Stomach (tissue), 9 donors: ENCODE results near the gene MAGI2. TPM values are rescaled to one million over a fixed set of nuclear protein-coding genes. Genes with fewer than 3 reads are reported as not detected.
"Not testable (repeated sequence)": the region's sequence is repeated elsewhere in the genome, so short reads cannot be mapped to it uniquely, and the experiment has no call there.

ENCODE experiments used
- DNase-seq, 2 donors: peaks; one replicate each; pipeline versions ENCODE4 v3.0.0 to v3.0.0-alpha.2; 2013 to 2019
- H3K27ac ChIP-seq, 5 donors: fragments of 200-600 bp in 4 of 5; sonication (generic) in 4 of 5; one replicate each; pipeline ENCODE4 v1.5.1; 2013 to 2019; ENCODE audit warnings: mild to moderate bottlenecking in 1 of 5, moderate library complexity in 1 of 5
- H3K27me3 ChIP-seq, 3 donors: fragments of 200-600 bp; sonication (generic); one replicate each; pipeline ENCODE4 v1.5.1; 2017 to 2019; ENCODE audit warnings: mixed run types in 1 of 3
- H3K36me3 ChIP-seq, 4 donors: fragments of 200-600 bp; sonication (generic); 1 replicate in 3 of 4; 2 replicates in 1 of 4; pipeline ENCODE4 v1.5.1; 2016 to 2019
- H3K4me1 ChIP-seq, 4 donors: fragments of 200-600 bp; sonication (generic); one replicate each; pipeline ENCODE4 v1.5.1; 2016 to 2019
- H3K4me3 ChIP-seq, 4 donors: fragments of 200-600 bp; sonication (generic) in 3 of 4; one replicate each; pipeline ENCODE4 v1.5.1; 2016 to 2019; ENCODE audit warnings: mild to moderate bottlenecking in 1 of 4
- H3K9me3 ChIP-seq, 4 donors: fragments of 200-600 bp; sonication (generic); one replicate each; pipeline ENCODE4 v1.5.1; 2016 to 2019
- EP300 ChIP-seq: sonication (generic); formaldehyde crosslinking; IDR thresholded peaks from one replicate; pipeline ENCODE4 v1.6.1; 2017; ENCODE audit warnings: antibody characterized with exemption
- POLR2A ChIP-seq, 4 donors: fragments of 450-650 bp; IDR thresholded peaks; one replicate each; pipeline ENCODE4 v1.6.1; 2016; ENCODE audit warnings: antibody characterized with exemption in 4 of 4, control low read depth in 2 of 4, mild to moderate bottlenecking in 1 of 4, moderate library complexity in 1 of 4
- POLR2AphosphoS5 ChIP-seq, 3 donors: sonication (generic); formaldehyde crosslinking; IDR thresholded peaks; one replicate each; pipeline ENCODE4 v1.6.1; 2016; ENCODE audit warnings: antibody characterized with exemption in 3 of 3
- WGBS, 5 donors: extraction: QIAGEN DNeasy Blood & Tissue Kit in 3 of 5; methylation state at CpG; one replicate each; pipeline versions ENCODE4 v1.1.5 to v1.1.7; 2013 to 2018; 5-methylcytosine and 5-hydroxymethylcytosine counted together
- intact Hi-C: fragments of 100-400 bp; cut with DNase I; formaldehyde crosslinking; loops from one replicate; pipeline ENCODE4 v1.15.1; 2023; ENCODE audit warnings: low total_unique reads
- polyA plus RNA-seq, 3 donors: library from polyadenylated mRNA; stranded (reverse); fragments of 200-250 nt; gene quantifications; one replicate each; pipeline ENCODE4 v1.2.3, GENCODE V29; 2013
- total RNA-seq, 5 donors: library from RNA; depleted of rRNA; stranded (reverse); fragments of >200 nt; gene quantifications; one replicate each; pipeline versions ENCODE4 v1.1.0 to v1.2.3, GENCODE V29; 2014 to 2016
- TF ChIP-seq, protein P1 (sequence below), 7 experiments: fragments of 450-650 bp in 4 of 7; fragments of 200-600 bp in 3 of 7; sonication (generic) in 3 of 7; IDR thresholded peaks; one replicate each; pipeline ENCODE4 v1.5.1; 2016 to 2019; ENCODE audit warnings: antibody characterized with exemption in 7 of 7, control low read depth in 2 of 7, mild to moderate bottlenecking in 1 of 7
- donor health status: healthy with polysubstance abuse.
- donor health status: Bipolar disorder and iron deficiency.
- donor health status: healthy.

MAGI2 gene
- total and polyA plus RNA-seq, 8 donors = 0.92 to 53.9 (median 5.8) TPM

DNA sequence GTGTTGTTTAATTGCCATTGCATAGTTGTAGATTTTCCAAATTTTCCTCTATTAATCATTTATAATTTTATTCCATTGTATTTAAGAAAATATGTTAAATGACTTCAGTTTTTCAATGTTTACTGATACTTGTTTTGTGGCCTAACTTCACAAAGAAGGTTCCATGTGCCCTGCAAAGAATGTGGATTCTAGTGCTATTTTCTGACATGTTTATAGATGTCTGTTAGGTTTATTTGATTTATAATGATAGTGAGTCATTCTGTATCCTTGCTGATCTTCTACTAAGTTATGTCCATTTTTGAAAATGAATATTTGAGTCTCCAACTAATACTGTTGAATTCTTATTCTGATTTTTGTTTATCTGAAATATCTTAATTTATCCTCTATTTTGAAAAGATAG is 369.0 kb downstream of the MAGI2 start:
- H3K27ac ChIP-seq = no peak overlapping the region
- no peaks in the 10 kb centered on the region for H3K27me3 ChIP-seq
- no peaks in the 10 kb centered on the region for H3K36me3 ChIP-seq
- no peak for DNase-seq
- intact Hi-C loops = no loop called here
- H3K4me3 ChIP-seq = no peak overlapping the region
- H3K9me3 ChIP-seq = peaks cover 0 to 11% (median 7%) of the 10 kb centered on the region in 4 donors
- no peak for TF ChIP-seq POLR2A (IDR thresholded peaks at IDR 0.05)
- TF ChIP-seq, protein P1, sequence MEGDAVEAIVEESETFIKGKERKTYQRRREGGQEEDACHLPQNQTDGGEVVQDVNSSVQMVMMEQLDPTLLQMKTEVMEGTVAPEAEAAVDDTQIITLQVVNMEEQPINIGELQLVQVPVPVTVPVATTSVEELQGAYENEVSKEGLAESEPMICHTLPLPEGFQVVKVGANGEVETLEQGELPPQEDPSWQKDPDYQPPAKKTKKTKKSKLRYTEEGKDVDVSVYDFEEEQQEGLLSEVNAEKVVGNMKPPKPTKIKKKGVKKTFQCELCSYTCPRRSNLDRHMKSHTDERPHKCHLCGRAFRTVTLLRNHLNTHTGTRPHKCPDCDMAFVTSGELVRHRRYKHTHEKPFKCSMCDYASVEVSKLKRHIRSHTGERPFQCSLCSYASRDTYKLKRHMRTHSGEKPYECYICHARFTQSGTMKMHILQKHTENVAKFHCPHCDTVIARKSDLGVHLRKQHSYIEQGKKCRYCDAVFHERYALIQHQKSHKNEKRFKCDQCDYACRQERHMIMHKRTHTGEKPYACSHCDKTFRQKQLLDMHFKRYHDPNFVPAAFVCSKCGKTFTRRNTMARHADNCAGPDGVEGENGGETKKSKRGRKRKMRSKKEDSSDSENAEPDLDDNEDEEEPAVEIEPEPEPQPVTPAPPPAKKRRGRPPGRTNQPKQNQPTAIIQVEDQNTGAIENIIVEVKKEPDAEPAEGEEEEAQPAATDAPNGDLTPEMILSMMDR (IDR thresholded peaks at IDR 0.05) = no peak
- TF ChIP-seq EP300 = no peak
- TF ChIP-seq POLR2AphosphoS5 (IDR thresholded peaks at IDR 0.05) = no peak
- H3K4me1 ChIP-seq = no peaks in the 10 kb centered on the region

DNA sequence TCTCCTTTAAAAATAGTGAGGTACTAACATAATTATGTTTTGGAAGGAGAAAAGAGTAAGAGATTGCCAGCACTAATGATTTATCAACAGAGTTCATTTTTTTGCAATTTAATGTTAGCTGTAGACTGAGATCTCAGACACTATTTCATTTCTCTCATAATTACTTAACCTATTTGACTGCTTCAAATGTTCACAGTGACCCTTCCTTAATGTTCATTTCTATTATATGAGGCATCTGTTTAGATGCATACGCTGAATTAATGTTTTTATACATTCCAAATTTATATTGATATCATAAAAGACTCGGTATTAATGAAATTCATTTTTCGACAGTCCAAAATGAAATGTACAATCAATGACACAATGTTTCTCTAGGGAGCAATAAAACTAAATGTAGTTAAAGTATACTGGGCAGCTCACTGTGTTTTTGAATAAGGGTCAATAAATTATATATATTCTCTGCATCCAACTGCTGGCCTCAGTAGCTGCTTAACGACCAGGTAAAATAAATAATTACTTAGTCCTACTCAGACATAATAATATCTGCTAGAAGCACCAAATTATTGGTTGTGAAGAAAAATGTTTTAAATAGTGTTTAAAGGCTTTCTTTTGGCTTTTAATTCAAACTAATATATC is 373.4 kb downstream of the MAGI2 start:
- 78 to 85% (median 80%) methylated on average over 4 of the region's 4 CpGs for WGBS, 5 donors

DNA sequence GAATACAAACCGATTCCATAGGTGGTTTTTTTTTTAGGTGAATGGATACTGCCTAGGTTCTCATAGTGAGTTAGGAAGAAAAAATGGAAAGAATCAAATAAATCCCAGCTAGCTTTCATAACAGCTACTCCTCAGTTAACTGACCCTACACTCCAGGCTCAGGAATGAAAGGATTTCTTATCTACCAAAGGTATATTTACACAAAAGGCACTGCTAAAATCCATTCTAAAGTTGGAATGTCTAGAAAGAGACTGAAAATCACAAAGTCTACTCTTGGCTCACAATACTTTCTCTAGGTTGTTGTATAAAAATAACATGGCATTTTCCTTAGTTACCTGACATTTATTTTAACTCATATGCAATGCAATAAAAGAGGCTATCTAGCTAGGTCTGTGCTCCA is 375.2 kb downstream of the MAGI2 start:
- TF ChIP-seq POLR2AphosphoS5 (IDR thresholded peaks at IDR 0.05) (no peak), POLR2A (IDR thresholded peaks at IDR 0.05) (no peak), EP300 (no peak)
- TF ChIP-seq, protein P1 (IDR thresholded peaks at IDR 0.05) = no peak
- Histone ChIP-seq H3K4me3 (no peak overlapping the region), H3K36me3 (no peaks in the 10 kb centered on the region), H3K27ac (no peak overlapping the region), H3K9me3 (no peaks in the 10 kb centered on the region), H3K27me3 (no peaks in the 10 kb centered on the region), H3K4me1 (no peaks in the 10 kb centered on the region)
- 31 to 60% (median 39%) methylated on average over 1 of the region's 1 CpG for WGBS, 5 donors
- DNase-seq = no peak
- intact Hi-C loops = no loop called here

More for the DNA sequence above, 373.4 kb downstream of the MAGI2 start:
- no peaks in the 10 kb centered on the region for H3K27me3 ChIP-seq
- H3K27ac ChIP-seq = no peak overlapping the region
- TF ChIP-seq, protein P1 (IDR thresholded peaks at IDR 0.05) = no peak
- TF ChIP-seq POLR2A (IDR thresholded peaks at IDR 0.05) (no peak), EP300 (no peak), POLR2AphosphoS5 (IDR thresholded peaks at IDR 0.05) (no peak)
- H3K4me3 ChIP-seq = no peak overlapping the region
- H3K36me3 ChIP-seq = no peaks in the 10 kb centered on the region
- H3K9me3 ChIP-seq = no peaks in the 10 kb centered on the region
- intact Hi-C loops = no loop called here
- no peaks in the 10 kb centered on the region for H3K4me1 ChIP-seq
- DNase-seq = no peak

DNA sequence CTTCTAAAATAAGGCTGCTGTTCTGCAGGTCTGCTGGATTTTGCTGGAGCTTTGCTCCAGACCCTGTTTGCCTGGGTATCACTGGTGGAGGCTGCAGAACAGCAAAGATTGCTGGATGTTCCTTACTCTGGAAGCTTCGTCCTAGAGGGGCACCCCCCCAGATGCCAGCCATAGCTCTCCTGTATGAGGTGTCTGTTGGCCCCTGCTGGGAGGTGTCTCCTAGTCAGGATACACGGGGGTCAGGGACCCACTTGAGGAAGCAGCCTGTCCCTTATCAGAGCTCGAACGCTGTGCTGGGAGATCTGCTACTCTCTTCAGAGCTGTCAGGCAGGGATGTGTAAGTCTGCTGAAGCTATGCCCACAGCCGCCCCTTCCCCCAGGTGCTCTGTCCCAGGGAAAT is 382.3 kb downstream of the MAGI2 start:
- H3K36me3 ChIP-seq, H3K4me1 ChIP-seq, H3K9me3 ChIP-seq, H3K4me3 ChIP-seq, H3K27ac ChIP-seq, DNase-seq, H3K27me3 ChIP-seq, intact Hi-C loops: not testable (repeated sequence)
- 48 to 65% (median 53%) methylated on average over 5 of the region's 5 CpGs for WGBS, 5 donors

DNA sequence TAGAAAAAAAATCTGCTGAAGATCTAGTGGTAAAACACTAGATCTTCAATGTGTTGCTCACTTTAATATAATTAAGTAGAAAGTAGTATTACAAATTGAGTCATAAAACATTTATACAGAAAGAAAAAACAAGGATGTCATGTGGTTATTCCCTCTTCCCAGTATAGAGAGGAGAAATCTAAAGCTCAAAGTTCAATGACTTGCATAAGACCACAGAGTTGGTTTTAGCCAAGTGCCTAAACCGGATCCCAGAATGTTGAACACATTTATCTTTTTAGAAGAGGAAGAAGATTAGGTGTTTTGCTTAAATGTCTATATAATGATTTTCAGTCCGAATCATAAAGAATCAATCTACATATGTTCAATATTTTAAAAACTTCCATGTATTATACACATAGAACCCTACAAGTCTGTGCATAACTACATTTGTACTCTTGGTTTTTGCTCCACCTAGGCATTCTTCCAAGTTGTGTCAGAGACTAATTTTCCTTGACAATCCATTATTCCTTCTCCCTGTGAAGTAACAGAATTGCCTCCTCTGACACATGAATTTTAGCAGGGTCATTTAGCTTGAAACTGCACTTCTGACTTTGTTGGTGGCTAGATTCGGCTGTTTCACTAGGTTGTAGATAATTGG is 389.2 kb downstream of the MAGI2 start:
- no peaks in the 10 kb centered on the region for H3K36me3 ChIP-seq
- H3K27me3 ChIP-seq = no peaks in the 10 kb centered on the region
- no peak overlapping the region for H3K27ac ChIP-seq
- intact Hi-C loops = no loop called here
- TF ChIP-seq POLR2AphosphoS5 (IDR thresholded peaks at IDR 0.05) = no peak
- TF ChIP-seq POLR2A (IDR thresholded peaks at IDR 0.05) = no peak
- no peak for TF ChIP-seq EP300
- TF ChIP-seq, protein P1 (IDR thresholded peaks at IDR 0.05) = no peak
- no peak for DNase-seq
- WGBS, 5 donors = 70 to 83% (median 78%) methylated on average over 3 of the region's 3 CpGs
- H3K9me3 ChIP-seq = peaks cover 0 to 9% (median 6%) of the 10 kb centered on the region in 4 donors
- no peak overlapping the region for H3K4me3 ChIP-seq
- H3K4me1 ChIP-seq = no peaks in the 10 kb centered on the region
